AG10803 (cell line): Measurements from ENCODE around the gene RTL3.

Source experiments
- DNase-seq: peaks from one replicate; pipeline ENCODE4 v3.0.0; 2010; ENCODE audit warnings: low read depth
- H3K4me3 ChIP-seq: 2 replicates; pipeline ENCODE4 v1.5.1; 2011; ENCODE audit warnings: mild to moderate bottlenecking, low read length, control low read depth
- CTCF ChIP-seq: conservative IDR thresholded peaks from 2 replicates; pipeline ENCODE4 v1.5.1; 2011; ENCODE audit warnings: mild to moderate bottlenecking, low read length, control low read depth, inconsistent platforms

Gene RTL3

DNA sequence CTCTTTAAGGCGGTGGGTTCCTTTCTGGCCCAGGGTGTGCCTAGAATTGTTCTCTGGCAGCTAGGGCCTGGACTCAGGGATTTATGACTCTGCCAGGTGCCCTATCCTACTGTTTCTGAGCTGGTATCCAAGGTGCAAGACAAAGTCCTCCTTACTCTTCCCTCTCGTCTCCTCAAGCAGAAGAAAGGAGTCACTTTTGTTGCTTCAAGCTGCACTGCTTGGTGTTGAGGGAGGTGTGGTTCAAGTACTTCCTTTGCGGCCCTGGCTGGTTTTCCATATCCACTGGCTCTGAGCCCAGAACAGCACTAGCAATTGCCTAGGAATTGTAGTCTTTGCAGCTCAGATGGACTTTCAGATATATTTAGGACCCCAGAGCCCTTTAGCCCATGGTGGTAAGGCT is 39.3 kb downstream of the RTL3 start:
- peak; percentile 50 for DNase-seq
- no peak for TF ChIP-seq CTCF
- H3K4me3 ChIP-seq, result no peak overlapping the region

- no peak for DNase-seq
- no peak for TF ChIP-seq CTCF
- H3K4me3 ChIP-seq, result no peak overlapping the region
Measured at GRCh38 chrX:78618987-78619386, 40.1 kb downstream of the RTL3 start.

DNA sequence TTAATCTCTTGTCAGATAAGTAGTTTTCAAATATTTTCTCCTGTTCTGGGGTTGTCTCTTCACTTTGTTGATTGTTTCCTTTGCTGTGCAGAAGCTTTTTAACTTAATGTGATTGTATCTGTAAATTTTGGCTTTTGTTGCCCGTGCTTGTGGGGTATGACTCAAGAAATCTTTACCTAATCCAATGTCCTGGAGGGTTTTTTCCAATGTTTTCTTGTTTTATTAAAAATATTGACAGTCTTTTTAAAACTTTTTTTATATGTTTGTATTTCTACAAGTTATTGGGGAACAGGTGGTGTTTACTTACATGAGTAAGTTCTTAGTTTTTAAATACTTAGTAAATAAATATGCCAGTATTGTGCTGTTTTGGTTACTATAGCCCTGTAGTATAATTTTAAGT is 44.9 kb downstream of the RTL3 start:
- no peak overlapping the region for H3K4me3 ChIP-seq
- no peak for DNase-seq
- no peak for TF ChIP-seq CTCF
